Dermis microvascular lymphatic vessel endothelial cell (primary cell): ENCODE results near the gene SPATA45. TPM values are rescaled to one million over a fixed set of nuclear protein-coding genes. Genes with fewer than 3 reads are reported as not detected.
"Not testable (repeated sequence)": the region's sequence is repeated elsewhere in the genome, so short reads cannot be mapped to it uniquely, and the experiment has no call there.

ENCODE experiments used
- DNase-seq, 2 donors: peaks; one replicate each; pipeline versions ENCODE4 v3.0.0 to v3.0.0-alpha.2; 2010; ENCODE audit warnings: low read depth in 2 of 2
- total RNA-seq: library from RNA; depleted of rRNA; stranded (reverse); fragments of >200 nt; gene quantifications from 2 replicates; pipeline ENCODE4 v1.2.1, GENCODE V29; 2014

SPATA45 gene
- not detected in 2 replicates for total RNA-seq

GRCh38 chr1:212847549-212847948 is at the start of gene SPATA45:
Gene SPATA45 (minus strand): TSS chr1:212847649. CDS start chr1:212836149, 11,500 bp downstream.
- no peak for DNase-seq

- no peak for DNase-seq
Observed at GRCh38 chr1:212892108-212892507, 44.7 kb upstream of the SPATA45 start.

- no peak for DNase-seq
Observed at GRCh38 chr1:212884592-212884991, 37.1 kb upstream of the SPATA45 start.

GRCh38 chr1:212879947-212880690 is 32.7 kb upstream of the SPATA45 start:
- no peak for DNase-seq

GRCh38 chr1:212878418-212878817 is 31.0 kb upstream of the SPATA45 start:
- DNase-seq = no peak

- no peak for DNase-seq
Observed at GRCh38 chr1:212873518-212873917, 26.1 kb upstream of the SPATA45 start.

- no peak for DNase-seq
Observed at GRCh38 chr1:212871976-212872375, 24.5 kb upstream of the SPATA45 start.

GRCh38 chr1:212867192-212867591 is 19.7 kb upstream of the SPATA45 start:
- no peak for DNase-seq

GRCh38 chr1:212864201-212864600 is 16.8 kb upstream of the SPATA45 start:
- no peak for DNase-seq

GRCh38 chr1:212863345-212863744 is 15.9 kb upstream of the SPATA45 start:
- not testable (repeated sequence) for DNase-seq

GRCh38 chr1:212862111-212862690 is 14.8 kb upstream of the SPATA45 start:
- no peak for DNase-seq

- DNase-seq = no peak
Observed at GRCh38 chr1:212860713-212861581, 13.5 kb upstream of the SPATA45 start.

- DNase-seq = peak in 1 of 2 donors; percentile 41
Observed at GRCh38 chr1:212858461-212859265, 11.2 kb upstream of the SPATA45 start.

- peak; percentile 90 to 96 for DNase-seq
Observed at GRCh38 chr1:212857992-212858460, 10.6 kb upstream of the SPATA45 start, which contains the start of gene FLVCR1. Gene FLVCR1 (plus strand): TSS chr1:212858275. CDS start chr1:212858453, 178 bp downstream.

- no peak for DNase-seq
Observed at GRCh38 chr1:212856755-212857154, 9.3 kb upstream of the SPATA45 start.

- no peak for DNase-seq
Observed at GRCh38 chr1:212853658-212854057, 6.2 kb upstream of the SPATA45 start.

- no peak for DNase-seq
Observed at GRCh38 chr1:212852105-212852688, 4.7 kb upstream of the SPATA45 start.

GRCh38 chr1:212844521-212844920 is 2.9 kb downstream of the SPATA45 start:
- DNase-seq = not testable (repeated sequence)

GRCh38 chr1:212838145-212838544 is 9.3 kb downstream of the SPATA45 start:
- no peak for DNase-seq
